ENCODE data around the gene CTSO. TPM values are rescaled to one million over a fixed set of nuclear protein-coding genes. Genes with fewer than 3 reads are reported as not detected.

CTSO gene
- total and polyA plus RNA-seq, 2 experiments from 2014 or later = 0.44 to 0.83 TPM

DNA sequence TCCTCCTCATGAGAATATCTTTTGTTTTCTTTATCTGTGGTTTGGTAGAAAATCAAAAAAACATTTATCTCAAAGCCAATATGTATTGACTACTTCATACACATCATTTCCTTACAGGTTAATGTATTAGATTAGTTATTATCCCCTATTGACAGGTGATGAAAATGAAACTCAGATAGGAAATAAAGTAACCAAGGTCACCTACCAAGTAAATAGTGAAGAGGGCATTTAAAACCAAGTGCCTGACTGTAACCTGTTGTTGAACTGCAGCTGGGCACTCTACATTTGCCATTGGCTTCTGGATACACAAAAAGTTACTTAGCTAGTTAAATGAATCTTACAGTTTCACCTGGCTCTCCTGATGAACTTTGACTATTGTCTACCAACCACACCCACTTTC lies 41.4 kb upstream of the CTSO start:
- Mint-ChIP-seq H3K4me3 (no peak overlapping the region), H3K9me3 (no peaks in the 10 kb centered on the region), H3K4me1 (peaks cover 5% of the 10 kb centered on the region; the same call in 2 of the 3 replicates), H3K27ac (no peak overlapping the region), H3K36me3 (ENCODE audit: low read depth) (no peaks in the 10 kb centered on the region), H3K27me3 (ENCODE audit: insufficient read depth, low read depth, poor library complexity) (peaks cover 33% of the 10 kb centered on the region)
- ATAC-seq (no peak), DNase-seq (ENCODE audit: low spot score) (no peak)
- H3K4me3 ChIP-seq = no peak overlapping the region
- TF ChIP-seq NANOG (IDR thresholded peaks at IDR 0.05; ENCODE audit: borderline replicate concordance) = no peak
- TF ChIP-seq, protein P1, sequence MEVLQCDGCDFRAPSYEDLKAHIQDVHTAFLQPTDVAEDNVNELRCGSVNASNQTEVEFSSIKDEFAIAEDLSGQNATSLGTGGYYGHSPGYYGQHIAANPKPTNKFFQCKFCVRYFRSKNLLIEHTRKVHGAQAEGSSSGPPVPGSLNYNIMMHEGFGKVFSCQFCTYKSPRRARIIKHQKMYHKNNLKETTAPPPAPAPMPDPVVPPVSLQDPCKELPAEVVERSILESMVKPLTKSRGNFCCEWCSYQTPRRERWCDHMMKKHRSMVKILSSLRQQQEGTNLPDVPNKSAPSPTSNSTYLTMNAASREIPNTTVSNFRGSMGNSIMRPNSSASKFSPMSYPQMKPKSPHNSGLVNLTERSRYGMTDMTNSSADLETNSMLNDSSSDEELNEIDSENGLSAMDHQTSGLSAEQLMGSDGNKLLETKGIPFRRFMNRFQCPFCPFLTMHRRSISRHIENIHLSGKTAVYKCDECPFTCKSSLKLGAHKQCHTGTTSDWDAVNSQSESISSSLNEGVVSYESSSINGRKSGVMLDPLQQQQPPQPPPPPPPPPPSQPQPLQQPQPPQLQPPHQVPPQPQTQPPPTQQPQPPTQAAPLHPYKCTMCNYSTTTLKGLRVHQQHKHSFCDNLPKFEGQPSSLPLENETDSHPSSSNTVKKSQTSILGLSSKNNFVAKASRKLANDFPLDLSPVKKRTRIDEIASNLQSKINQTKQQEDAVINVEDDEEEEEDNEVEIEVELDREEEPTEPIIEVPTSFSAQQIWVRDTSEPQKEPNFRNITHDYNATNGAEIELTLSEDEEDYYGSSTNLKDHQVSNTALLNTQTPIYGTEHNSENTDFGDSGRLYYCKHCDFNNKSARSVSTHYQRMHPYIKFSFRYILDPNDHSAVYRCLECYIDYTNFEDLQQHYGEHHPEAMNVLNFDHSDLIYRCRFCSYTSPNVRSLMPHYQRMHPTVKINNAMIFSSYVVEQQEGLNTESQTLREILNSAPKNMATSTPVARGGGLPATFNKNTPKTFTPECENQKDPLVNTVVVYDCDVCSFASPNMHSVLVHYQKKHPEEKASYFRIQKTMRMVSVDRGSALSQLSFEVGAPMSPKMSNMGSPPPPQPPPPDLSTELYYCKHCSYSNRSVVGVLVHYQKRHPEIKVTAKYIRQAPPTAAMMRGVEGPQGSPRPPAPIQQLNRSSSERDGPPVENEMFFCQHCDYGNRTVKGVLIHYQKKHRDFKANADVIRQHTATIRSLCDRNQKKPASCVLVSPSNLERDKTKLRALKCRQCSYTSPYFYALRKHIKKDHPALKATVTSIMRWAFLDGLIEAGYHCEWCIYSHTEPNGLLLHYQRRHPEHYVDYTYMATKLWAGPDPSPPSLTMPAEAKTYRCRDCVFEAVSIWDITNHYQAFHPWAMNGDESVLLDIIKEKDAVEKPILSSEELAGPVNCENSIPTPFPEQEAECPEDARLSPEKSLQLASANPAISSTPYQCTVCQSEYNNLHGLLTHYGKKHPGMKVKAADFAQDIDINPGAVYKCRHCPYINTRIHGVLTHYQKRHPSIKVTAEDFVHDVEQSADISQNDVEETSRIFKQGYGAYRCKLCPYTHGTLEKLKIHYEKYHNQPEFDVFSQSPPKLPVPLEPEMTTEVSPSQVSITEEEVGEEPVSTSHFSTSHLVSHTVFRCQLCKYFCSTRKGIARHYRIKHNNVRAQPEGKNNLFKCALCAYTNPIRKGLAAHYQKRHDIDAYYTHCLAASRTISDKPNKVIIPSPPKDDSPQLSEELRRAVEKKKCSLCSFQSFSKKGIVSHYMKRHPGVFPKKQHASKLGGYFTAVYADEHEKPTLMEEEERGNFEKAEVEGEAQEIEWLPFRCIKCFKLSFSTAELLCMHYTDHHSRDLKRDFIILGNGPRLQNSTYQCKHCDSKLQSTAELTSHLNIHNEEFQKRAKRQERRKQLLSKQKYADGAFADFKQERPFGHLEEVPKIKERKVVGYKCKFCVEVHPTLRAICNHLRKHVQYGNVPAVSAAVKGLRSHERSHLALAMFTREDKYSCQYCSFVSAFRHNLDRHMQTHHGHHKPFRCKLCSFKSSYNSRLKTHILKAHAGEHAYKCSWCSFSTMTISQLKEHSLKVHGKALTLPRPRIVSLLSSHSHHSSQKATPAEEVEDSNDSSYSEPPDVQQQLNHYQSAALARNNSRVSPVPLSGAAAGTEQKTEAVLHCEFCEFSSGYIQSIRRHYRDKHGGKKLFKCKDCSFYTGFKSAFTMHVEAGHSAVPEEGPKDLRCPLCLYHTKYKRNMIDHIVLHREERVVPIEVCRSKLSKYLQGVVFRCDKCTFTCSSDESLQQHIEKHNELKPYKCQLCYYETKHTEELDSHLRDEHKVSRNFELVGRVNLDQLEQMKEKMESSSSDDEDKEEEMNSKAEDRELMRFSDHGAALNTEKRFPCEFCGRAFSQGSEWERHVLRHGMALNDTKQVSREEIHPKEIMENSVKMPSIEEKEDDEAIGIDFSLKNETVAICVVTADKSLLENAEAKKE (CRISPR knock-in tag; IDR thresholded peaks at IDR 0.05) = no peak
- no peak overlapping the region for H3K27ac ChIP-seq (ENCODE audit: low read depth)
- H2AFZ ChIP-seq = no peak overlapping the region
- H3K4me1 ChIP-seq (ENCODE audit: insufficient read depth) = peaks cover 5% of the 10 kb centered on the region; the same call in 1 of the 2 replicates
- no peaks in the 10 kb centered on the region for H3K36me3 ChIP-seq (ENCODE audit: insufficient read depth)
- 0 out of 2 replicates have a peak, but pooled peaks cover 7% of the 10 kb centered on the region for H3K9me2 ChIP-seq (ENCODE audit: insufficient read depth)
- H3K79me2 ChIP-seq (replicated peaks; ENCODE audit: insufficient read depth) = no peaks in the 10 kb centered on the region
- H3K27me3 ChIP-seq (ENCODE audit: insufficient read depth) = peaks cover 46% of the 10 kb centered on the region
- no peaks in the 10 kb centered on the region for H3F3A ChIP-seq (replicated peaks; ENCODE audit: low read depth)
- 0 out of 2 replicates have a peak, but pooled peaks cover 4% of the 10 kb centered on the region for H4K20me1 ChIP-seq (replicated peaks; ENCODE audit: insufficient read depth)
- H3K4me2 ChIP-seq = no peak overlapping the region

DNA sequence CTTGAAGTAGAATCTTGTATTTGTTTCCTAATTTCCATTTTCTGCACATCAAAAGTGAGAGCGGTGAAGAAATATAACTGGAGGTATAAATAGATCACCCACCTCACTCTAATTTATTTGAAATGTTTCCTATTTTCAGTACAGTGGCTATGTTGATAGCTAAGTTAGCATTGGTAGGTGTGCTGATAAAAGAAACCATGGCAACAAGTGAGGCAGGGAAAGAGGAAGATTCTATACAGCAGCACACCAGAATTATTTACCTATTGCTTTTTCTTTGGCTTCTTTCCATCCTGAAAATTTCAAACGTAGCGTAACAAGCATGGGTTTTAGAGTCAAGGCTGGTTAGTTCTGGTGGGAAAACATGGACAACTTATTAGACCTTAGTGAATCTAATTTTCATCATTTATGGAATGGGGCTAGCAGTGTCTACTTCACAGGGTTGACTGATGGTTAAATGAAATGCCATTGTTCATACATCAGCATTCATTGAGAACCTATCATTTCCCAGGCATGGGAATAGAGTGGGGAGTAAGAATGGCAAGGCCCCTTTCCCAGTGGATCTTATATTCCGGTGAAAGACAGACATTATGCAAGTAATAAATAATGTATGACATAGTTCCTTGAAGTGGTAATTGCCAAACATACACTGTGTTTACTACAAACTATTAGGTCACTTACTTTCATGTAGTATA lies 30.6 kb upstream of the CTSO start:
- H3K27me3 Mint-ChIP-seq (ENCODE audit: insufficient read depth, low read depth, poor library complexity) = no peaks in the 10 kb centered on the region
- H3F3A ChIP-seq (replicated peaks; ENCODE audit: low read depth) = no peaks in the 10 kb centered on the region
- H3K9me3 Mint-ChIP-seq = peaks cover 6% of the 10 kb centered on the region
- H3K27me3 ChIP-seq (ENCODE audit: insufficient read depth) = no peaks in the 10 kb centered on the region
- no peak overlapping the region for H3K27ac ChIP-seq (ENCODE audit: low read depth)
- DNase-seq (ENCODE audit: low spot score) = no peak
- H3K4me3 ChIP-seq = no peak overlapping the region
- H3K36me3 Mint-ChIP-seq (ENCODE audit: low read depth) = peaks cover 5% of the 10 kb centered on the region; the same call in 2 of the 3 replicates
- no peak overlapping the region for H3K4me3 Mint-ChIP-seq
- peaks cover 10% of the 10 kb centered on the region for H3K4me1 Mint-ChIP-seq
- no peak overlapping the region for H3K4me2 ChIP-seq
- no peaks in the 10 kb centered on the region for H3K9me2 ChIP-seq (ENCODE audit: insufficient read depth)
- H3K4me1 ChIP-seq (ENCODE audit: insufficient read depth) = peaks cover 17% of the 10 kb centered on the region
- no peak overlapping the region for H2AFZ ChIP-seq
- no peaks in the 10 kb centered on the region for H4K20me1 ChIP-seq (replicated peaks; ENCODE audit: insufficient read depth)
- ATAC-seq = no peak
- H3K79me2 ChIP-seq (replicated peaks; ENCODE audit: insufficient read depth) = no peaks in the 10 kb centered on the region
- no peaks in the 10 kb centered on the region for H3K36me3 ChIP-seq (ENCODE audit: insufficient read depth)
- H3K27ac Mint-ChIP-seq = no peak overlapping the region
- TF ChIP-seq, protein P2, sequence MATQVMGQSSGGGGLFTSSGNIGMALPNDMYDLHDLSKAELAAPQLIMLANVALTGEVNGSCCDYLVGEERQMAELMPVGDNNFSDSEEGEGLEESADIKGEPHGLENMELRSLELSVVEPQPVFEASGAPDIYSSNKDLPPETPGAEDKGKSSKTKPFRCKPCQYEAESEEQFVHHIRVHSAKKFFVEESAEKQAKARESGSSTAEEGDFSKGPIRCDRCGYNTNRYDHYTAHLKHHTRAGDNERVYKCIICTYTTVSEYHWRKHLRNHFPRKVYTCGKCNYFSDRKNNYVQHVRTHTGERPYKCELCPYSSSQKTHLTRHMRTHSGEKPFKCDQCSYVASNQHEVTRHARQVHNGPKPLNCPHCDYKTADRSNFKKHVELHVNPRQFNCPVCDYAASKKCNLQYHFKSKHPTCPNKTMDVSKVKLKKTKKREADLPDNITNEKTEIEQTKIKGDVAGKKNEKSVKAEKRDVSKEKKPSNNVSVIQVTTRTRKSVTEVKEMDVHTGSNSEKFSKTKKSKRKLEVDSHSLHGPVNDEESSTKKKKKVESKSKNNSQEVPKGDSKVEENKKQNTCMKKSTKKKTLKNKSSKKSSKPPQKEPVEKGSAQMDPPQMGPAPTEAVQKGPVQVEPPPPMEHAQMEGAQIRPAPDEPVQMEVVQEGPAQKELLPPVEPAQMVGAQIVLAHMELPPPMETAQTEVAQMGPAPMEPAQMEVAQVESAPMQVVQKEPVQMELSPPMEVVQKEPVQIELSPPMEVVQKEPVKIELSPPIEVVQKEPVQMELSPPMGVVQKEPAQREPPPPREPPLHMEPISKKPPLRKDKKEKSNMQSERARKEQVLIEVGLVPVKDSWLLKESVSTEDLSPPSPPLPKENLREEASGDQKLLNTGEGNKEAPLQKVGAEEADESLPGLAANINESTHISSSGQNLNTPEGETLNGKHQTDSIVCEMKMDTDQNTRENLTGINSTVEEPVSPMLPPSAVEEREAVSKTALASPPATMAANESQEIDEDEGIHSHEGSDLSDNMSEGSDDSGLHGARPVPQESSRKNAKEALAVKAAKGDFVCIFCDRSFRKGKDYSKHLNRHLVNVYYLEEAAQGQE (IDR thresholded peaks at IDR 0.05; ENCODE audit: unreplicated experiment) = no peak
- TF ChIP-seq JUNB (IDR thresholded peaks at IDR 0.05; ENCODE audit: unreplicated experiment) = no peak
- TF ChIP-seq, protein P3, sequence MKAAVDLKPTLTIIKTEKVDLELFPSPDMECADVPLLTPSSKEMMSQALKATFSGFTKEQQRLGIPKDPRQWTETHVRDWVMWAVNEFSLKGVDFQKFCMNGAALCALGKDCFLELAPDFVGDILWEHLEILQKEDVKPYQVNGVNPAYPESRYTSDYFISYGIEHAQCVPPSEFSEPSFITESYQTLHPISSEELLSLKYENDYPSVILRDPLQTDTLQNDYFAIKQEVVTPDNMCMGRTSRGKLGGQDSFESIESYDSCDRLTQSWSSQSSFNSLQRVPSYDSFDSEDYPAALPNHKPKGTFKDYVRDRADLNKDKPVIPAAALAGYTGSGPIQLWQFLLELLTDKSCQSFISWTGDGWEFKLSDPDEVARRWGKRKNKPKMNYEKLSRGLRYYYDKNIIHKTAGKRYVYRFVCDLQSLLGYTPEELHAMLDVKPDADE (IDR thresholded peaks at IDR 0.05) = no peak
- TF ChIP-seq ZNF114 (CRISPR knock-in tag; IDR thresholded peaks at IDR 0.05) = no peak
- no peak for TF ChIP-seq EZH2 (IDR thresholded peaks at IDR 0.05; ENCODE audit: low read depth, unreplicated experiment)
- TF ChIP-seq EZH2phosphoT487 (IDR thresholded peaks at IDR 0.05; ENCODE audit: unreplicated experiment) = no peak

Measured in GM23338 (cell line).